ENCODE data around the gene NDUFS7.
"Not testable (repeated sequence)": the region's sequence is repeated elsewhere in the genome, so short reads cannot be mapped to it uniquely, and the experiment has no call there.

NDUFS7 gene

GRCh38 chr19:1418496-1418775 lies 34.7 kb downstream of the NDUFS7 start:
- Histone ChIP-seq H3K4me1 (ENCODE audit: control insufficient read depth, insufficient read depth, low read length, poor library complexity, severe bottlenecking) (peaks cover 22% of the 10 kb centered on the region), H3K4me3 (ENCODE audit: insufficient read depth, low read depth, low read length, poor library complexity, severe bottlenecking) (no peak overlapping the region), H3K9me3 (ENCODE audit: control insufficient read depth, low read length) (no peaks in the 10 kb centered on the region), H3K27ac (ENCODE audit: insufficient read depth, low read length, poor library complexity, severe bottlenecking) (no peak overlapping the region), H3K36me3 (ENCODE audit: control insufficient read depth, insufficient read depth, low read length) (peaks cover 66% of the 10 kb centered on the region), H3K27me3 (replicated peaks; ENCODE audit: control insufficient read depth, insufficient read depth, low read length, poor library complexity, severe bottlenecking) (no peaks in the 10 kb centered on the region)
- no peak for DNase-seq

- Histone ChIP-seq H3K36me3 (ENCODE audit: control insufficient read depth, insufficient read depth, low read length) (peaks cover 66% of the 10 kb centered on the region), H3K27ac (ENCODE audit: insufficient read depth, low read length, poor library complexity, severe bottlenecking) (no peak overlapping the region), H3K4me1 (ENCODE audit: control insufficient read depth, insufficient read depth, low read length, poor library complexity, severe bottlenecking) (peaks cover 22% of the 10 kb centered on the region), H3K4me3 (ENCODE audit: insufficient read depth, low read depth, low read length, poor library complexity, severe bottlenecking) (no peak overlapping the region), H3K9me3 (ENCODE audit: control insufficient read depth, low read length) (no peaks in the 10 kb centered on the region), H3K27me3 (replicated peaks; ENCODE audit: control insufficient read depth, insufficient read depth, low read length, poor library complexity, severe bottlenecking) (no peaks in the 10 kb centered on the region)
- DNase-seq: no peak
These were observed 35.4 kb downstream of the NDUFS7 start for GRCh38 chr19:1418951-1419738.

GRCh38 chr19:1420085-1420484 lies 36.4 kb downstream of the NDUFS7 start:
- DNase-seq; H3K4me3 ChIP-seq (ENCODE audit: insufficient read depth, low read depth, low read length, poor library complexity, severe bottlenecking); H3K9me3 ChIP-seq (ENCODE audit: control insufficient read depth, low read length); H3K27me3 ChIP-seq (replicated peaks; ENCODE audit: control insufficient read depth, insufficient read depth, low read length, poor library complexity, severe bottlenecking); H3K27ac ChIP-seq (ENCODE audit: insufficient read depth, low read length, poor library complexity, severe bottlenecking): not testable (repeated sequence)
- Histone ChIP-seq H3K36me3 (ENCODE audit: control insufficient read depth, insufficient read depth, low read length) (peaks cover 74% of the 10 kb centered on the region), H3K4me1 (ENCODE audit: control insufficient read depth, insufficient read depth, low read length, poor library complexity, severe bottlenecking) (peaks cover 18% of the 10 kb centered on the region)

GRCh38 chr19:1420590-1420989 lies 36.9 kb downstream of the NDUFS7 start:
- H3K4me1 ChIP-seq (ENCODE audit: control insufficient read depth, insufficient read depth, low read length, poor library complexity, severe bottlenecking): peaks cover 13% of the 10 kb centered on the region
- no peak overlapping the region for H3K4me3 ChIP-seq (ENCODE audit: insufficient read depth, low read depth, low read length, poor library complexity, severe bottlenecking)
- no peak overlapping the region for H3K27ac ChIP-seq (ENCODE audit: insufficient read depth, low read length, poor library complexity, severe bottlenecking)
- no peaks in the 10 kb centered on the region for H3K9me3 ChIP-seq (ENCODE audit: control insufficient read depth, low read length)
- H3K27me3 ChIP-seq (replicated peaks; ENCODE audit: control insufficient read depth, insufficient read depth, low read length, poor library complexity, severe bottlenecking): no peaks in the 10 kb centered on the region
- DNase-seq: no peak
- H3K36me3 ChIP-seq (ENCODE audit: control insufficient read depth, insufficient read depth, low read length): peaks cover 79% of the 10 kb centered on the region

GRCh38 chr19:1421218-1421957 lies 37.7 kb downstream of the NDUFS7 start:
- Histone ChIP-seq H3K4me3 (ENCODE audit: insufficient read depth, low read depth, low read length, poor library complexity, severe bottlenecking) (no peak overlapping the region), H3K36me3 (ENCODE audit: control insufficient read depth, insufficient read depth, low read length) (peaks cover 86% of the 10 kb centered on the region), H3K9me3 (ENCODE audit: control insufficient read depth, low read length) (no peaks in the 10 kb centered on the region)

GRCh38 chr19:1421958-1422305 lies 38.2 kb downstream of the NDUFS7 start:
- Histone ChIP-seq H3K9me3 (ENCODE audit: control insufficient read depth, low read length) (no peaks in the 10 kb centered on the region), H3K4me3 (ENCODE audit: insufficient read depth, low read depth, low read length, poor library complexity, severe bottlenecking) (no peak overlapping the region), H3K4me1 (ENCODE audit: control insufficient read depth, insufficient read depth, low read length, poor library complexity, severe bottlenecking) (peaks cover 2% of the 10 kb centered on the region), H3K27me3 (replicated peaks; ENCODE audit: control insufficient read depth, insufficient read depth, low read length, poor library complexity, severe bottlenecking) (no peaks in the 10 kb centered on the region), H3K36me3 (ENCODE audit: control insufficient read depth, insufficient read depth, low read length) (peaks cover 87% of the 10 kb centered on the region), H3K27ac (ENCODE audit: insufficient read depth, low read length, poor library complexity, severe bottlenecking) (no peak overlapping the region)
- DNase-seq: no peak

More at GRCh38 chr19:1421218-1421957, 37.7 kb downstream of the NDUFS7 start:
- no peak for DNase-seq
- no peaks in the 10 kb centered on the region for H3K27me3 ChIP-seq (replicated peaks; ENCODE audit: control insufficient read depth, insufficient read depth, low read length, poor library complexity, severe bottlenecking)
- H3K27ac ChIP-seq (ENCODE audit: insufficient read depth, low read length, poor library complexity, severe bottlenecking): no peak overlapping the region
- peaks cover 7% of the 10 kb centered on the region for H3K4me1 ChIP-seq (ENCODE audit: control insufficient read depth, insufficient read depth, low read length, poor library complexity, severe bottlenecking)

- H3K9me3 ChIP-seq (ENCODE audit: control insufficient read depth, low read length): no peaks in the 10 kb centered on the region
- H3K36me3 ChIP-seq (ENCODE audit: control insufficient read depth, insufficient read depth, low read length): peaks cover 89% of the 10 kb centered on the region
- no peak overlapping the region for H3K27ac ChIP-seq (ENCODE audit: insufficient read depth, low read length, poor library complexity, severe bottlenecking)
- H3K27me3 ChIP-seq (replicated peaks; ENCODE audit: control insufficient read depth, insufficient read depth, low read length, poor library complexity, severe bottlenecking): no peaks in the 10 kb centered on the region
- no peak overlapping the region for H3K4me3 ChIP-seq (ENCODE audit: insufficient read depth, low read depth, low read length, poor library complexity, severe bottlenecking)
- no peak for DNase-seq
- no peaks in the 10 kb centered on the region for H3K4me1 ChIP-seq (ENCODE audit: control insufficient read depth, insufficient read depth, low read length, poor library complexity, severe bottlenecking)
These were observed 38.7 kb downstream of the NDUFS7 start for GRCh38 chr19:1422360-1422759.

GRCh38 chr19:1422943-1423342 lies 39.2 kb downstream of the NDUFS7 start:
- no peaks in the 10 kb centered on the region for H3K27me3 ChIP-seq (replicated peaks; ENCODE audit: control insufficient read depth, insufficient read depth, low read length, poor library complexity, severe bottlenecking)
- no peak for DNase-seq
- H3K36me3 ChIP-seq (ENCODE audit: control insufficient read depth, insufficient read depth, low read length): peaks cover 88% of the 10 kb centered on the region
- H3K27ac ChIP-seq (ENCODE audit: insufficient read depth, low read length, poor library complexity, severe bottlenecking): no peak overlapping the region
- H3K9me3 ChIP-seq (ENCODE audit: control insufficient read depth, low read length): no peaks in the 10 kb centered on the region
- H3K4me3 ChIP-seq (ENCODE audit: insufficient read depth, low read depth, low read length, poor library complexity, severe bottlenecking): no peak overlapping the region
- H3K4me1 ChIP-seq (ENCODE audit: control insufficient read depth, insufficient read depth, low read length, poor library complexity, severe bottlenecking): no peaks in the 10 kb centered on the region

GRCh38 chr19:1423436-1424191 lies 39.9 kb downstream of the NDUFS7 start:
- H3K4me1 ChIP-seq (ENCODE audit: control insufficient read depth, insufficient read depth, low read length, poor library complexity, severe bottlenecking): no peaks in the 10 kb centered on the region
- no peak overlapping the region for H3K27ac ChIP-seq (ENCODE audit: insufficient read depth, low read length, poor library complexity, severe bottlenecking)
- H3K4me3 ChIP-seq (ENCODE audit: insufficient read depth, low read depth, low read length, poor library complexity, severe bottlenecking): no peak overlapping the region
- no peaks in the 10 kb centered on the region for H3K27me3 ChIP-seq (replicated peaks; ENCODE audit: control insufficient read depth, insufficient read depth, low read length, poor library complexity, severe bottlenecking)
- DNase-seq: no peak
- no peaks in the 10 kb centered on the region for H3K9me3 ChIP-seq (ENCODE audit: control insufficient read depth, low read length)
- H3K36me3 ChIP-seq (ENCODE audit: control insufficient read depth, insufficient read depth, low read length): peaks cover 90% of the 10 kb centered on the region
